Mucosa of rectum (tissue), 2 donors: ENCODE data around the gene ACAD10.

Source experiments
- H3K27ac ChIP-seq, 2 donors: one replicate each; pipeline ENCODE4 v1.7.0; 2013; ENCODE audit warnings: inconsistent platforms in 2 of 2, low read depth in 2 of 2, low read length in 2 of 2
- H3K27me3 ChIP-seq, 2 donors: one replicate each; pipeline ENCODE4 v1.7.0; 2013; ENCODE audit warnings: low read length in 2 of 2; ENCODE audit not compliant: control insufficient read depth in 2 of 2, insufficient read depth in 2 of 2
- H3K36me3 ChIP-seq, 2 donors: one replicate each; pipeline ENCODE4 v1.7.0; 2013; ENCODE audit warnings: low read length in 2 of 2; ENCODE audit not compliant: control insufficient read depth in 2 of 2, insufficient read depth in 2 of 2
- H3K4me1 ChIP-seq, 2 donors: one replicate each; pipeline ENCODE4 v1.7.0; 2013; ENCODE audit warnings: low read length in 2 of 2, mild to moderate bottlenecking in 1 of 2; ENCODE audit not compliant: control insufficient read depth in 2 of 2, insufficient read depth in 2 of 2
- H3K4me3 ChIP-seq, 2 donors: one replicate each; pipeline ENCODE4 v1.7.0; 2013; ENCODE audit warnings: low read length in 2 of 2
- H3K9ac ChIP-seq, 2 donors: one replicate each; pipeline ENCODE4 v1.7.0; 2013; ENCODE audit warnings: low read length in 2 of 2, low read depth in 1 of 2, mild to moderate bottlenecking in 1 of 2
- H3K9me3 ChIP-seq, 2 donors: one replicate each; pipeline ENCODE4 v1.7.0; 2013; ENCODE audit warnings: low read length in 2 of 2; ENCODE audit not compliant: control insufficient read depth in 2 of 2
- donor health status: healthy.
- donor health status: Normal muscosa, but diverticular disease.

Gene ACAD10

DNA sequence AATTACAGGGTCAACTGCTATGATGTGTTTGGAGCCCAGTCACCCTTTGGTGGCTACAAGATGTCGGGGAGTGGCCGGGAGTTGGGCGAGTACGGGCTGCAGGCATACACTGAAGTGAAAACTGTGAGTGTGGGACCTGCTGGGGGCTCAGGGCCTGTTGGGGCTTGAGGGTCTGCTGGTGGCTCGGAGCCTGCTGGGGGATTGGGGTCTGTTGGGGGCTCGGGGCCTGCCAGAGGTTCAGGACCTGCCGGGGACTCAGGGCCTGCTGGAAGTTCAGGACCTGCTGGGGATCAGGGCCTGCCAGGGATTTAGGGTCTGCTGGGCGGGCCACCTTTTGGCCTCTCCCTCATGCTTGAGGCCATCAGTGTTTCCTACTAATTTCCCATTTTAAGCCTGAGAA, 118.0 kb downstream of the ACAD10 start:
- Histone ChIP-seq H3K9ac (no peak overlapping the region), H3K27me3 (no peaks in the 10 kb centered on the region), H3K9me3 (no peaks in the 10 kb centered on the region), H3K4me3 (no peak overlapping the region), H3K27ac (no peak overlapping the region), H3K36me3 (peaks cover 51 to 61% of the 10 kb centered on the region in 2 donors), H3K4me1 (peaks cover 0 to 3% of the 10 kb centered on the region in 2 donors)

DNA sequence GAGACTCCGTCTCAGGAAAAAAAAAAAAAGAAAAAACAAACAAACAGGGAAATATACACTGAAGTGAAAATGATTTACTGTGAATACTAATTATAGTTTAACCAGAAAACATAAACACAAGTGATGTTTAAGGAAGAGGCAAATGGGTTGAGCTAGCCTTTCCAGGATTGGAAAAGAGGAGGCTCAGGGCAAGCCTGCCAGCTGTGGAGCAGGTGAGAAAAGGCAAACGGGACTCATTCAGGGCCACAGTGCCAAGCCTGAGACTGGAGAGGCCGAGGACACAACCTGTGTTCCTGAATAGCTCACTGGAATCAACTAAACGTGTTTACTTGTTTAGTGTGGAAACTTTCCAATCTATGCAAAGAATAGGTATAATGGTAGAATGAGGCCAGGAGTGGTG, 120.5 kb downstream of the ACAD10 start:
- peaks cover 54 to 56% of the 10 kb centered on the region in 2 donors for H3K36me3 ChIP-seq
- H3K9ac ChIP-seq: no peak overlapping the region
- peak overlapping the region in 1 of 2 donors; percentile 55 for H3K27ac ChIP-seq
- H3K27me3 ChIP-seq: no peaks in the 10 kb centered on the region
- no peak overlapping the region for H3K4me3 ChIP-seq
- peaks cover 0 to 3% of the 10 kb centered on the region in 2 donors for H3K4me1 ChIP-seq
- H3K9me3 ChIP-seq: no peaks in the 10 kb centered on the region
